GM21526 (cell line): Measurements from ENCODE around the gene POLR2E.
"Not testable (repeated sequence)": the region's sequence is repeated elsewhere in the genome, so short reads cannot be mapped to it uniquely, and the experiment has no call there.

ENCODE experiments used
- ATAC-seq: cut with Tn5 transposase; IDR thresholded peaks from one replicate; pipeline ENCODE4 v1.9.1; 2021; ENCODE audit warnings: moderate library complexity; ENCODE audit not compliant: unreplicated experiment, low FRiP score

The POLR2E gene

GRCh38 chr19:1094978-1095701 lies at the start of gene POLR2E:
TSS of gene POLR2E (minus strand) at chr19:1095375. CDS start at chr19:1095315, 60 bp downstream.
- ATAC-seq = peak; percentile 74

- ATAC-seq = no peak
Observed at GRCh38 chr19:1144741-1145140, 49.6 kb upstream of the POLR2E start.

- no peak for ATAC-seq
Observed at GRCh38 chr19:1143828-1144399, 48.7 kb upstream of the POLR2E start.

GRCh38 chr19:1141944-1142343 lies 46.8 kb upstream of the POLR2E start:
- ATAC-seq = no peak

GRCh38 chr19:1140272-1141027 lies 45.3 kb upstream of the POLR2E start:
- ATAC-seq = no peak

- no peak for ATAC-seq
Observed at GRCh38 chr19:1139126-1139525, 44.0 kb upstream of the POLR2E start.

GRCh38 chr19:1138121-1138520 lies 42.9 kb upstream of the POLR2E start:
- no peak for ATAC-seq

- ATAC-seq = no peak
Observed at GRCh38 chr19:1136621-1137317, 41.6 kb upstream of the POLR2E start.

GRCh38 chr19:1136201-1136600 lies 41.0 kb upstream of the POLR2E start:
- no peak for ATAC-seq

GRCh38 chr19:1135454-1135853 lies 40.3 kb upstream of the POLR2E start:
- no peak for ATAC-seq

- no peak for ATAC-seq
Observed at GRCh38 chr19:1134431-1134830, 39.3 kb upstream of the POLR2E start.

GRCh38 chr19:1133471-1133929 lies 38.3 kb upstream of the POLR2E start:
- ATAC-seq = peak; percentile 45

- no peak for ATAC-seq
Observed at GRCh38 chr19:1132552-1133383, 37.6 kb upstream of the POLR2E start.

GRCh38 chr19:1131718-1132551 lies 36.8 kb upstream of the POLR2E start:
- ATAC-seq = peak; percentile 33

- no peak for ATAC-seq
Observed at GRCh38 chr19:1130771-1131717, 35.9 kb upstream of the POLR2E start.

GRCh38 chr19:1129535-1129934 lies 34.4 kb upstream of the POLR2E start:
- no peak for ATAC-seq

- ATAC-seq = not testable (repeated sequence)
Observed at GRCh38 chr19:1129084-1129483, 33.9 kb upstream of the POLR2E start.

- ATAC-seq = no peak
Observed at GRCh38 chr19:1128106-1128505, 32.9 kb upstream of the POLR2E start.
